Uterus (tissue), 2 donors: ENCODE data around the gene SLC25A25.

ENCODE experiments used
- CTCF ChIP-seq, 4 experiments: fragments of 200-600 bp in 2 of 4; fragments of 450-650 bp in 2 of 4; sonication (generic) in 2 of 4; IDR thresholded peaks; one replicate each; pipeline ENCODE4 v1.5.1; 2016 to 2019; ENCODE audit warnings: antibody characterized with exemption in 4 of 4, mild to moderate bottlenecking in 2 of 4, moderate library complexity in 1 of 4
- POLR2A ChIP-seq, 2 donors: fragments of 450-650 bp; IDR thresholded peaks; one replicate each; pipeline ENCODE4 v1.6.1; 2016; ENCODE audit warnings: antibody characterized with exemption in 2 of 2, mild to moderate bottlenecking in 1 of 2, moderate library complexity in 1 of 2

DNA sequence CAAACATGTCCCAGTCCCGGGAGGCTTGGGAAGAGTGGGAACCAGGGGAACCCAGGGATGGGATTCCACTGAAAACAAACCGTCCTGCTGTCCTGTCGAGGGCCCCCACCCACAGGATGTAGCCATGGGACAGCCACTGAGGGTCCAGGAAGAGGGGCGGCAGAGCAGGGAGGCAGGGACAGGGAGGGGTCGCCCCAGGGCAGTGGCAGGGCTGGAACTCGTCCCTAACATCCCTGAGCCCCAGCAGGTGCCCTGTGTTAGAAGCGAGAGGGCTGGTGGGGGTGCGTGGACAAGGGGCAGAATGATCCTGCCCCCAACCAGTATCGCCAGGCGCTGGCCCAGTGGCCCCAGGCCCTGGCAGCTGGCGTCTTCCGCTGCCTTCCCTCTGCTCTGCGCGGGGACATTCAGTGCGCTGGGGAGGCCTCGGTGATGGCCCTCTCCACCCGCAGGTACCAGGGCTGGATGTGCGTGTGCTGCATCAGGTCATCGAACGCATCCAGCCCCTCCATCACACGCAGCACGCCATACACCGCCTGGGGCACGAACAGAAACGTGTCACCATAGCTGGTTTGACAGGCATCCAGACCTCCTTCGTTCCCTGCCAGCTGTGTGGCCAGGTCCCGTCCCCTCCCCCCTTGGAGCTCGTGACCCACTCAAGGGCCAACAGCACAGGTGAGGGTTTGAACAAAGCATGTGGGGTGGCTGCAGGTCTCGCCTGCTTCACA lies 52.9 kb downstream of the SLC25A25 start:
- no peak for TF ChIP-seq CTCF (IDR thresholded peaks at IDR 0.05)
- no peak for TF ChIP-seq POLR2A (IDR thresholded peaks at IDR 0.05)
